Testis (tissue), 2 donors: ENCODE data around the gene CNTRL.

Source experiments
- CTCF ChIP-seq, 3 experiments: fragments of 450-650 bp in 2 of 3; fragments of 200-600 bp in 1 of 3; sonication (generic) in 1 of 3; IDR thresholded peaks; one replicate each; pipeline ENCODE4 v1.5.1; 2016 to 2019; ENCODE audit warnings: antibody characterized with exemption in 3 of 3, mild to moderate bottlenecking in 2 of 3, moderate library complexity in 1 of 3
- POLR2A ChIP-seq: fragments of 450-650 bp; IDR thresholded peaks from one replicate; pipeline ENCODE4 v1.6.1; 2017; ENCODE audit warnings: antibody characterized with exemption, mild to moderate bottlenecking, moderate library complexity

GRCh38 chr9:121140162-121140561, 65.4 kb downstream of the CNTRL start:
- TF ChIP-seq POLR2A (no peak), CTCF (IDR thresholded peaks at IDR 0.05) (no peak)
